ENCODE data around the gene KIN. TPM values are rescaled to one million over a fixed set of nuclear protein-coding genes. Genes with fewer than 3 reads are reported as not detected.

The KIN gene
- total RNA-seq, 4 donors from 2014 or later: 7.1 to 12.8 (median 10.4) TPM

GRCh38 chr10:7744307-7744706 lies 43.5 kb downstream of the KIN start:
- WGBS, 2 donors (ENCODE audit: low coverage in 1 of 2): 65 to 88% methylated on average over 6 to 7 of the region's 8 CpGs
- TF ChIP-seq POLR2A (IDR thresholded peaks at IDR 0.05): no peak
- TF ChIP-seq EP300 (IDR thresholded peaks at IDR 0.05): no peak
- no peak for TF ChIP-seq CTCF (IDR thresholded peaks at IDR 0.05)
- TF ChIP-seq POLR2AphosphoS5 (IDR thresholded peaks at IDR 0.05): no peak

GRCh38 chr10:7738536-7739407 lies 49.0 kb downstream of the KIN start:
- no peaks in the 10 kb centered on the region for H3K36me3 ChIP-seq
- H3K27me3 ChIP-seq: peaks cover 14% of the 10 kb centered on the region
- WGBS, 2 donors (ENCODE audit: low coverage in 1 of 2): 75 to 76% methylated on average over 10 to 17 of the region's 20 CpGs
- TF ChIP-seq POLR2AphosphoS5 (IDR thresholded peaks at IDR 0.05) (no peak), EP300 (IDR thresholded peaks at IDR 0.05) (no peak), CTCF (IDR thresholded peaks at IDR 0.05) (no peak), POLR2A (IDR thresholded peaks at IDR 0.05) (no peak)
- H3K4me3 ChIP-seq: no peak overlapping the region
- no peak overlapping the region for H3K27ac ChIP-seq
- no peak for ATAC-seq
- H3K4me1 ChIP-seq: no peaks in the 10 kb centered on the region
- no peaks in the 10 kb centered on the region for H3K9me3 ChIP-seq

More at GRCh38 chr10:7744307-7744706, 43.5 kb downstream of the KIN start:
- H3K9me3 ChIP-seq: no peaks in the 10 kb centered on the region
- no peaks in the 10 kb centered on the region for H3K4me1 ChIP-seq
- no peaks in the 10 kb centered on the region for H3K36me3 ChIP-seq
- H3K27me3 ChIP-seq: no peaks in the 10 kb centered on the region
- H3K4me3 ChIP-seq: no peak overlapping the region
- no peak overlapping the region for H3K27ac ChIP-seq
- ATAC-seq: no peak

GRCh38 chr10:7734821-7735220 lies 53.0 kb downstream of the KIN start:
- peaks cover 19% of the 10 kb centered on the region for H3K27me3 ChIP-seq
- H3K4me3 ChIP-seq: no peak overlapping the region
- no peak for ATAC-seq
- 89% methylated on average over 10 of the region's 13 CpGs; no CpG with 5 or more reads in 1 of the 2 donors for WGBS, 2 donors (ENCODE audit: low coverage in 1 of 2)
- TF ChIP-seq CTCF (IDR thresholded peaks at IDR 0.05): no peak
- TF ChIP-seq POLR2AphosphoS5 (IDR thresholded peaks at IDR 0.05): no peak
- TF ChIP-seq POLR2A (IDR thresholded peaks at IDR 0.05): no peak
- no peak for TF ChIP-seq EP300 (IDR thresholded peaks at IDR 0.05)
- no peaks in the 10 kb centered on the region for H3K36me3 ChIP-seq
- no peaks in the 10 kb centered on the region for H3K9me3 ChIP-seq
- no peaks in the 10 kb centered on the region for H3K4me1 ChIP-seq
- H3K27ac ChIP-seq: no peak overlapping the region

GRCh38 chr10:7722927-7723529 lies 64.8 kb downstream of the KIN start:
- ATAC-seq: no peak
- no peak for TF ChIP-seq EP300 (IDR thresholded peaks at IDR 0.05)
- TF ChIP-seq CTCF (IDR thresholded peaks at IDR 0.05): no peak
- TF ChIP-seq POLR2A (IDR thresholded peaks at IDR 0.05): no peak
- no peak for TF ChIP-seq POLR2AphosphoS5 (IDR thresholded peaks at IDR 0.05)
- Histone ChIP-seq H3K27ac (no peak overlapping the region), H3K4me3 (no peak overlapping the region), H3K9me3 (no peaks in the 10 kb centered on the region), H3K27me3 (peaks cover 19% of the 10 kb centered on the region), H3K4me1 (no peaks in the 10 kb centered on the region), H3K36me3 (no peaks in the 10 kb centered on the region)
- 88 to 100% methylated on average over 3 to 11 of the region's 18 CpGs for WGBS, 2 donors (ENCODE audit: low coverage in 1 of 2)

Measured in gastroesophageal sphincter (tissue), 4 donors.